ENCODE data around the gene CD59. TPM values are rescaled to one million over a fixed set of nuclear protein-coding genes. Genes with fewer than 3 reads are reported as not detected.

Gene CD59, protein sequence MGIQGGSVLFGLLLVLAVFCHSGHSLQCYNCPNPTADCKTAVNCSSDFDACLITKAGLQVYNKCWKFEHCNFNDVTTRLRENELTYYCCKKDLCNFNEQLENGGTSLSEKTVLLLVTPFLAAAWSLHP
- total RNA-seq, result 100 to 1,000 TPM in 1 of 2 donors, 10 to 100 TPM in 1; 78.1 to 147 TPM

DNA sequence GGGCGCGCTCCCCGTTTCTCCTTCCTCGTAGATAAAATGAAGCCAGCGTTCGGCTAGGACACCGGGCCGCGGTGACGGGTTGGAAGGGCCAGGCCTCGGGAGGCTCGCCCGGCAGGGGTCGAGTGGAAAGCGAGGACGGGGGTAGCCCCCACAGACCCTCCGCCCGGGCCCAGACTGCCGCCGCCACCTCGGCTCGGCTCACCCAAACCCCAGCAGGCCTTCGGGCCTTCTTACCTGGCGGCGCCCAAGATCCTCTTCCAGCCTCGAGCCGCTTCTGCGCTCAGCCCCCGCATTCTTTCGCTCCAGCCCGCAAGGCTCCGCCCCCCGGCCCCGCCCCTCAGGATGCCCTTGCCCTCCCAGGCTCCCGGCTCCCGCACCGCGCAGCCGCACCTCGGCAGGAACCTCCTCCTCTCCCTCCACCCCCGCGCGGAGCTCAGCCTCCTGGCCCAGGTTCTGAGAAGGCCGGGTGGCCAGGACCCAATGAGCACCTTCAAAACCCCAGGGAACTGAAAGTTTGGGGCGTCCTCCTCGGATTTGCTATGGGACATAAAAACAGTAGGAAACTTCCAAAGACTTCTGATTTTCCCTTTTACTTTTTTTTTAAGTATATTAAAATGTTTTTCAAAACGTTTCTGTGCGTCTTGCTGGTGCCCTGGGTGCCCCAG is at the start of gene CD59:
CD59 (minus strand) TSS at position 276 of the 665 bp plus-strand sequence. CDS start 13,978 bp downstream, outside the sequence.
- ATAC-seq (replicated peaks), result peak; percentile 62
- Mint-ChIP-seq H3K36me3 (ENCODE audit: low read depth) (peaks cover 37% of the 10 kb centered on the region), H3K9me3 (no peaks in the 10 kb centered on the region), H3K27ac (peak within 1 kb of the TSS; percentile 93), H3K4me3 (peak within 1 kb of the TSS; percentile 94), H3K4me1 (peaks cover 27% of the 10 kb centered on the region), H3K27me3 (no peaks in the 10 kb centered on the region)

- Mint-ChIP-seq H3K4me3 (no peak overlapping the region), H3K9me3 (no peaks in the 10 kb centered on the region), H3K27ac (no peak overlapping the region), H3K36me3 (ENCODE audit: low read depth) (no peaks in the 10 kb centered on the region), H3K4me1 (no peaks in the 10 kb centered on the region), H3K27me3 (peaks cover 25% of the 10 kb centered on the region)
- no peak for ATAC-seq (replicated peaks)
Observed at GRCh38 chr11:33785609-33786008, 49.4 kb upstream of the CD59 start.

DNA sequence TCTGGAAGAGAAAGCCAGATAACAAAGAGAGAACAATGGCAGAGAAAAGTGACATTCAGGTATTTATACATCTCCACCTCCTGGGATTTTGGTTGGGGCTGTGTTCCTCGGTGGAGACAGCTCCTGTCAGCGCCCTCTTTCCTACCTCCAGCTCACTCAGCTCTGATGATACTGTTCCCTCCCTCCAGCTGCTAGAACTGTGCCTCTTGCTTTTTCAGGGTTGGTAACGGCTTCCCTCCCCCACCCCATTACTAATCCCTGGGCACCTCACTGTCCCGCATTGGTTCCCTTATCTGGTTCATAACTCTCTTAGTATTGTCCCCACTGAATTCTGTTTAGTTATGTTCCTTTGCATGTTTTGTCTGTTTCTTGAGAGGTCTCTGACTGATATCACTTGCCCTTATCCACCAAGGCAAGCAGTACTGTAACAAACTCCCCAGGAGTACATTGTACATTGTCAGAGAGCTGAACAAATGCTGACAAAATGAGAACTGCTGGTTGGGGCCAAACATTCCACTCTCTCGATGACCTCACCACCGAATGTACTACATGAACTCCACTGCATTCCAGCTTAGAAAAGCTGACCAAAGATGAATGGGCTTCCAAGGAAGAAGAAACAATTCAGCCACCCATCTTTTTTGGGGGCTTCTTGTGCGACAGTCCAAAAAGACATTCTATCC is 43.8 kb upstream of the CD59 start:
- Mint-ChIP-seq H3K27ac (no peak overlapping the region), H3K9me3 (no peaks in the 10 kb centered on the region), H3K4me3 (no peak overlapping the region), H3K4me1 (peaks cover 10% of the 10 kb centered on the region), H3K36me3 (ENCODE audit: low read depth) (no peaks in the 10 kb centered on the region), H3K27me3 (peaks cover 17% of the 10 kb centered on the region)
- no peak for ATAC-seq (replicated peaks)

- Mint-ChIP-seq H3K27ac (no peak overlapping the region), H3K9me3 (no peaks in the 10 kb centered on the region), H3K27me3 (peaks cover 14% of the 10 kb centered on the region), H3K4me3 (no peak overlapping the region), H3K4me1 (peaks cover 14% of the 10 kb centered on the region), H3K36me3 (ENCODE audit: low read depth) (no peaks in the 10 kb centered on the region)
- ATAC-seq (replicated peaks), result no peak
Observed at GRCh38 chr11:33778675-33779074, 42.5 kb upstream of the CD59 start.

- H3K9me3 Mint-ChIP-seq, result no peaks in the 10 kb centered on the region
- H3K27me3 Mint-ChIP-seq, result peaks cover 14% of the 10 kb centered on the region
- H3K27ac Mint-ChIP-seq, result no peak overlapping the region
Observed at GRCh38 chr11:33777906-33778305, 41.7 kb upstream of the CD59 start.

DNA sequence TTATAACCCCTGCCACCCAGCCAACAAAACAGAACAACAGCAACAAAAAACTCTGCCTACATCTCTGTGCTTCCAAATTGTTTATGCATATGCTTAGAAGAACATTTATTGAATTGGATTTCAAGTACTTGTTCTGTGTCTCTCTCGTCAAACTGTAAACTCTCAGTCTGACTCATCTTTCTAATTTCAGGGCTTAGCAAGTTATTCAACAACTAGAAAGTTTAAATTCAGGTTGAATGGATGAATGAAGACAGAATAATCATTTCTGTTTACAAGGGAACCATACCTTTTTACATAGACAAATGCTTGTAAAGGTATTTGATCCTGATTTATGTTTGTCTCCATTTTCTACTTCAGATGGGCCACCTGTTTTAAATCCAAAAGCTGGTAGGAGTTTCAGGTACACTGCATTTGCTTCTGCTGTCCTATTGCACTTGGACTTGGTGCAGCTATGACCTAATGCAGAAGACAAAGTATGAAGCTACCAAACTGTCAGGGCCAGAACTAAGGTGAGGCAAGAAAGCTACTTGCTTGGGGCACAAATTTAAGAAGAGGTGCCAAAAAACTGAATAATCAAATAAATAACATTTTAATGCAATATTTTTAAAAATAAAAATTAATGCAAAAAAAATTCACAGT is 39.7 kb upstream of the CD59 start:
- H3K27me3 Mint-ChIP-seq, result peaks cover 6% of the 10 kb centered on the region
- peak overlapping the region; percentile 94 for H3K4me3 Mint-ChIP-seq
- ATAC-seq (replicated peaks), result no peak
- no peak overlapping the region for H3K27ac Mint-ChIP-seq
- no peaks in the 10 kb centered on the region for H3K9me3 Mint-ChIP-seq
- peaks cover 27% of the 10 kb centered on the region for H3K4me1 Mint-ChIP-seq
- no peaks in the 10 kb centered on the region for H3K36me3 Mint-ChIP-seq (ENCODE audit: low read depth)

More at GRCh38 chr11:33777906-33778305, 41.7 kb upstream of the CD59 start:
- H3K4me1 Mint-ChIP-seq, result peaks cover 19% of the 10 kb centered on the region
- H3K4me3 Mint-ChIP-seq, result no peak overlapping the region
- no peaks in the 10 kb centered on the region for H3K36me3 Mint-ChIP-seq (ENCODE audit: low read depth)
- ATAC-seq (replicated peaks), result no peak

GRCh38 chr11:33775467-33775807 is 39.2 kb upstream of the CD59 start:
- peaks cover 28% of the 10 kb centered on the region for H3K4me1 Mint-ChIP-seq

DNA sequence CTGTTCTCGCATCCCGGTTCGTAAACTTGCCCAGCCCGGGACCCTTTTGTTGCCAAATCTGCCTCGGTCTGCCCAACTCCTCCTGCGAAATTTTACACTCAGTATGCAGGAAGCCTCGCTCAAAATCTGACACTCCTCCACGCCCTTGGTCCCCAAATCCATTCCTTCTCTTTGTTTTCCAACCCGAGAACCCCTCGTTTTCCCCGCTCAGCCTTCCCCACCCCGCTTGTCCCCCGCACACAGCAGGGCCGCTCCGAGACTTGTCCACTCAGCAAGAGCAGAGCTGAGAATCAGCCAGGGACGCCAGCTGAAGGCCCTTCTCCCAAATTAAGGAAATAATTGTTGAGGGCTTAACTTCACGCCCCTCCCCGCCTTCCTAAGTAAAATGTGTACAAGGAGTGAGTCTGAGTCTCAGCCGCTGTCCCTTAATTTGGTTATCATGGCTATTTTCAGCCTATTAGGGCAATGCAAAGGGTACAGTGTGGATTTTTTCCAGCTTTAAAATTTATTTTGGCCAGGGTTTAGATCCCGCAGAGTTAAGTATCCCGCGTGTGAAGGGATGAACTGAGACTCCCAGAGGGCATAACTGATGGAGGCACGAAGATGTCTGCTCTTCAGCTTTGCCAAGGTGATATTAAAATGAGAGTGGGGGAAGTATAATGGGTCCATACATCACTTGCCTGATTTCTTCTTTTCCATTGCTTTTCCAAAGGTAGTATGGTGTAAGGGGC is 38.7 kb upstream of the CD59 start:
- Mint-ChIP-seq H3K27me3 (peaks cover 2% of the 10 kb centered on the region), H3K27ac (peak overlapping the region; percentile 85), H3K4me1 (peaks cover 31% of the 10 kb centered on the region), H3K9me3 (no peaks in the 10 kb centered on the region), H3K4me3 (peak overlapping the region; percentile 94), H3K36me3 (ENCODE audit: low read depth) (peaks cover 7% of the 10 kb centered on the region)
- ATAC-seq (replicated peaks), result peak; percentile 3

More at GRCh38 chr11:33775467-33775807, 39.2 kb upstream of the CD59 start:
- H3K4me3 Mint-ChIP-seq, result peak overlapping the region; percentile 94
- peaks cover 6% of the 10 kb centered on the region for H3K27me3 Mint-ChIP-seq
- ATAC-seq (replicated peaks), result no peak
- H3K9me3 Mint-ChIP-seq, result no peaks in the 10 kb centered on the region
- H3K27ac Mint-ChIP-seq, result no peak overlapping the region
- H3K36me3 Mint-ChIP-seq (ENCODE audit: low read depth), result peaks cover 2% of the 10 kb centered on the region

DNA sequence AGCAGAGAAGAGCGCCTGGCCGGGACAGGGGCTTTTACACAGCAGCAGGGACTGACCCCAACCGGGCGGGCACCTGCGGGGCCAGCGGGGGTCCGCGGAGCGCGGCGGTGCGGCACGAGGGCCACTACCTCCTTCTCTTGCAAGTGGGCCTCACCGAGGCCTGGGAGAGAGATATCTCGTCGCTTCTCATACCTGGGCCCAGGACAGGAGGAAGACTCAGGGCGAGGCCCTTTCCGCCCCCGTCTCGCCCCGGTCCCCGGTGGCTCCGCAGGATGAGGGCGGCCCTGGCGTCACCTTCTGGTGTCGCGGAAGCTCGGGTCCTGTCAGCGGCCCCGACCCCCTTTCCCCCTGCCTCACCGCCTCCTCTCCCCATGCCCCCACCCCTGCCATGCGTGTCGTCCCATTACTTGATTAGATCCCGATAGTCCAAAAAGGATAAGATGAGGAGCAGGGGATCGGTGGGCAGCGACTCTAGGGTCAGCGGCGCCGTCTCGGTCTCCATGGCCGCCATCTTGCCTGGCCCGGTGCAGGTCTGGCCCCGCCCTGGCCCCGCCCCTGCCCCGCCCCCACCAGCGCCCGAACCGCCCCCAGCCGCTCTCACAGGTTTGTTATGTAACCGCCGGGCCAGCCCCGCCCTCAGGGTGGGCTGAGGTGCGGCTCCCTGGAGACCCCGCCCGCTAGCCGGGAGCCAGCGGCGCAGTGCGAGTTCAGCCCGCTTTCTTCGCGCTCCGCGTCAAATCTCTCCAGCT is 37.9 kb upstream of the CD59 start, which contains the start of gene FBXO3:
FBXO3 (minus strand) TSS at position 534 of the 749 bp plus-strand sequence; CDS start at position 511, 23 bp downstream.
- H3K4me1 Mint-ChIP-seq, result peaks cover 31% of the 10 kb centered on the region
- peak; percentile 85 for ATAC-seq (replicated peaks)
- H3K9me3 Mint-ChIP-seq, result no peaks in the 10 kb centered on the region
- H3K36me3 Mint-ChIP-seq (ENCODE audit: low read depth), result peaks cover 14% of the 10 kb centered on the region
- H3K27me3 Mint-ChIP-seq, result no peaks in the 10 kb centered on the region
- peak within 1 kb of the TSS; percentile 85 for H3K27ac Mint-ChIP-seq
- peak within 1 kb of the TSS; percentile 94 for H3K4me3 Mint-ChIP-seq

DNA sequence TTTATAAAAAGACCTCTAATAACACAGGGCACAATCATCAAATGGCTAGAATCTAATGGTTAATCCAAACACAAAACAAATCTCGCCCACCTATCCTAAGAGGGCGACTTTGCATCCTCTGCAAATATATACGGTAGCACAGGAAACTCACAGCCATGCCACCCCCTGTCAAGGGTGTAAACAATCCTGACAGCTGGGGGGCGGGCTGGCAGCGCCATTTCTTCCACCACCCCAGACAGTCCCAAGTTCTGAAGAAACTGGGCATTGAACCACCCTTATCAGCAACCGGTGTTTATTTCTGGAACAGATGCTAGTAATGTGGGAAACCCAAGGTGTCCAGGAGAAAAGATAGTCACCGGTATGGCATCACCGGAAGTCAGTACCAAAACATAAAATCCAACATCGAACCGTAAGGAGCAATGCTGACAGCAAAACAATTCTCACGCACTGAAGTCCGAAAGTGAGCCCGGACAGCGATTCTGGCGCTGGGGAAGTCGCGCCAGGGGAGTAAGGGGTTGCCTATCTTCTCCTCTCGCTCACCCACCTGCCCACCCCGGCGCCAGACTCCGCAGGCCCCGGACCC is 37.3 kb upstream of the CD59 start:
- peak; percentile 15 for ATAC-seq (replicated peaks)
- no peaks in the 10 kb centered on the region for H3K9me3 Mint-ChIP-seq
- peaks cover 31% of the 10 kb centered on the region for H3K4me1 Mint-ChIP-seq
- H3K36me3 Mint-ChIP-seq (ENCODE audit: low read depth), result peaks cover 20% of the 10 kb centered on the region
- peak overlapping the region; percentile 94 for H3K4me3 Mint-ChIP-seq
- no peaks in the 10 kb centered on the region for H3K27me3 Mint-ChIP-seq
- H3K27ac Mint-ChIP-seq, result peak overlapping the region; percentile 85

DNA sequence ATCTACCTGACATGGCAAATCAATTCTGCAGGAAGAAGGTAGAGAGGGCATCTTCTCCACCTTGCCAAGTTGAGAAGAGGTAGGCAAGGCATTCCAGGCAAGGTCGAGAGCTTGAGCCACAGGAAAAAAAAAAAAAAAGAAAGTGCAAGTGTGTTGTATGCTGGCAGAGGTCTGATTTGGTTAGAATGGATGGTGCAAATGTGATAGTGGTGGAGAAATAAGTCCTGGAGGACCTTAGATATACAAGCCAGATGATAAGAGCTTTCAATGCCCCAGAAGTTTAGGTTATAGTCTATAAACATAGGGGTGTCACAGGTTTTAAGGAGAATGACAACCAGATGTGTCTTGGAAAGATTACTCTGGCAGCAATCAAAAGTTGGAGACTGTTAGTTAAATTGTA is 36.6 kb upstream of the CD59 start:
- Mint-ChIP-seq H3K27ac (no peak overlapping the region), H3K9me3 (no peaks in the 10 kb centered on the region)

DNA sequence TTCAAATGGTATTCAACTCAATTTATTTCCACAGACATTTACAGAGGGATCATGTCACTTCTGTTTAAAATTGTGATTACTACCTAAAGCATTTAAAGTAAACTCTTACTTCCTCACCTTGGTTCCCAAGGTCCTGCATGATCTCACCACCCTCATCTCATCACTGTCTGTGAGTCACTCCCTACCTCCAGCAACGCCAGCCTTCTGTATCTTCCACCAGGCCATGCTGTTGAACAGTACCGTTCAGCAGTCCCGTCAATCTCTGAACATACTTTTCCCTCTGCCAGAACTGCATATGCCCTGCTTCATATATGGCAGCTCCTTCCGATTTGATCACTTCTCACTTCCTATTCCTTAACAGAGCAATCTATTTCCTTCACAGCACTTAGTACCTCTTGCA is 36.1 kb upstream of the CD59 start:
- Mint-ChIP-seq H3K36me3 (ENCODE audit: low read depth) (peaks cover 32% of the 10 kb centered on the region), H3K4me1 (peaks cover 31% of the 10 kb centered on the region), H3K27ac (no peak overlapping the region), H3K27me3 (no peaks in the 10 kb centered on the region), H3K9me3 (no peaks in the 10 kb centered on the region), H3K4me3 (peak overlapping the region; percentile 94)
- peak; percentile 32 for ATAC-seq (replicated peaks)

More for the DNA sequence above, 36.6 kb upstream of the CD59 start:
- Mint-ChIP-seq H3K4me1 (peaks cover 31% of the 10 kb centered on the region), H3K4me3 (peak overlapping the region; percentile 94), H3K27me3 (no peaks in the 10 kb centered on the region), H3K36me3 (ENCODE audit: low read depth) (peaks cover 26% of the 10 kb centered on the region)
- no peak for ATAC-seq (replicated peaks)

DNA sequence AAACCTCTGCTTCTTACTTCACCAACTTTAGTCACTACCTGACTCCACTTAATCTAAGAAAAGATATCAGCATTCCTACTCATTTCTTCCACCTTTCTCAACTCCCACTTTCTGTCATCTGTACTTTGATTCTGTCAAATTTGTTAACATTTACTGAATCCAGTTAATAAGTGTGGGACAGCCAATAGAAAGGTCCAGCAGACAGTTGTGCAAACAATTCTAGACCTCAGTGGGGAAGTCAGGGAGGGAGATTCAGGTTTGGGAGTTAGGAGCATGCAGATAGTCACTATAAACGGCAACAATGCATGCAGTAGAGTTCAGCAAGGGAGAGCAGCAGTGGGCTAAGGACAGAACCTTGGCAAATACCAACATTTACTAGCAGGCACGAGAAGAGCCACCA is 34.0 kb upstream of the CD59 start:
- H3K4me1 Mint-ChIP-seq, result peaks cover 24% of the 10 kb centered on the region
- ATAC-seq (replicated peaks), result no peak
- H3K36me3 Mint-ChIP-seq (ENCODE audit: low read depth), result peaks cover 52% of the 10 kb centered on the region
- no peaks in the 10 kb centered on the region for H3K27me3 Mint-ChIP-seq
- peak overlapping the region; percentile 13 for H3K27ac Mint-ChIP-seq
- H3K9me3 Mint-ChIP-seq, result no peaks in the 10 kb centered on the region
- no peak overlapping the region for H3K4me3 Mint-ChIP-seq

Measured in activated T-helper 17 cell treated with anti-CD3 and anti-CD28 coated beads, Interleukin-2, amount 50 U/mL, for 72 hours (primary cell).